Calu3 (cell line): ENCODE measurements around the gene PRDM7. TPM values are rescaled to one million over a fixed set of nuclear protein-coding genes. Genes with fewer than 3 reads are reported as not detected.

Source experiments
- BruUV-seq: library from RNA; stranded (reverse); fragments of 400-500 nt; replicated peaks from 2 replicates; lab custom pipeline; 2021; lab: Mats Ljungman, UMichigan
- CTCF ChIA-PET: fragments of 300-600 bp; sonication (Branson Sonifier 250); formaldehyde crosslinking; loops from one replicate; lab custom pipeline; 2022; ENCODE audit warnings: antibody characterized with exemption; lab: Charles Lee
- DNase-seq: peaks from one replicate; pipeline ENCODE4 v3.0.0; 2022
- H3K27ac Mint-ChIP-seq: one replicate; pipeline ENCODE4 v1.8.0; 2022; ENCODE audit warnings: mixed read lengths; ENCODE audit not compliant: unreplicated experiment
- H3K27me3 Mint-ChIP-seq: one replicate; pipeline ENCODE4 v1.8.0; 2022; ENCODE audit warnings: mixed read lengths; ENCODE audit not compliant: unreplicated experiment
- H3K36me3 Mint-ChIP-seq: one replicate; pipeline ENCODE4 v1.8.0; 2022; ENCODE audit warnings: mild to moderate bottlenecking, moderate library complexity, mixed read lengths; ENCODE audit not compliant: insufficient read depth, unreplicated experiment
- H3K4me1 Mint-ChIP-seq: one replicate; pipeline ENCODE4 v1.8.0; 2022; ENCODE audit warnings: mild to moderate bottlenecking, low read depth, mixed read lengths; ENCODE audit not compliant: unreplicated experiment
- H3K4me3 Mint-ChIP-seq: one replicate; pipeline ENCODE4 v1.8.0; 2022; ENCODE audit warnings: mild to moderate bottlenecking, low read depth, moderate library complexity, mixed read lengths; ENCODE audit not compliant: unreplicated experiment
- H3K9me3 Mint-ChIP-seq: one replicate; pipeline ENCODE4 v1.8.0; 2022; ENCODE audit warnings: low read depth, mixed read lengths; ENCODE audit not compliant: unreplicated experiment
- intact Hi-C: fragments of 100-400 bp; cut with micrococcal nuclease; formaldehyde crosslinking; loops from one replicate; pipeline ENCODE4 v1.10.0; 2022; ENCODE audit not compliant: unreplicated experiment
- total RNA-seq: library from RNA; stranded (reverse); gene quantifications from 2 replicates; pipeline ENCODE4 v1.2.3, GENCODE V29; 2022
- TF ChIP-seq, protein P1 (sequence below): fragments of 200-600 bp; IDR thresholded peaks from one replicate; pipeline ENCODE4 v1.8.0; 2022; ENCODE audit warnings: antibody characterized with exemption; ENCODE audit not compliant: unreplicated experiment

PRDM7 gene
- total RNA-seq, 1 experiment from 2014 or later = not detected

DNA sequence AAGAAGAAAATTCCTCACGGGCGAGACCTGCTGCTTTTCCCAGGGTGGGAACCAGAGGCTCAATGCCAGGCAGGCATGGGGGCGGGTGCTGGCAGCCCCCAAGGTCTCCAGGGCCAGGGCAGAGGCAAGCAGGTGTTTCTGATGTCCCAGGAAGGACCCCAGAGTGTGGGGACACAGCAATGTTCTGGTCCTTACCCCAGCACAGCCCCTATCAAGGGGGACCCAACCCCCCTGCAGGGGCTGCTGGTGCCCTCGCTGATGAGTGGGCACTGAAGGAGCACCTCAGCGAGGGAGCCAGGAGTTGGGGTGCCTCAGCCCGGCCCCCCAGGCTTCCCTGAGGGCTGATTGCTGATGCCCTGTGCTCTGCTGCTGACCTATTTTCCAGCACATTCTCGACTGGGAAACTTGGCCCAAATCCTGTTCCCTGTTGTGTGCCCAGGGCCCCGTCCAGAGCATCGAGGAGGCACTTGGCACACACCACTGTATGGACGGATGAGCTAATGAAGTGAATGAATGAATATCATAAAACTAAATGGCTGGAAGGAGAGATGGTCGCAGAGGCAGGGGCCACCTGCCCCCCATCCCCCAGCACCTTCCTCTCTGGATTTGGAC, 60.7 kb downstream of the PRDM7 start:
- Mint-ChIP-seq H3K9me3 (no peaks in the 10 kb centered on the region), H3K27ac (no peak overlapping the region), H3K4me3 (no peak overlapping the region), H3K4me1 (peaks cover 17% of the 10 kb centered on the region), H3K27me3 (no peaks in the 10 kb centered on the region), H3K36me3 (peaks cover 39% of the 10 kb centered on the region)
- intact Hi-C loops = no loop called here
- no TSS peak for BruUV-seq
- TF ChIP-seq, protein P1, sequence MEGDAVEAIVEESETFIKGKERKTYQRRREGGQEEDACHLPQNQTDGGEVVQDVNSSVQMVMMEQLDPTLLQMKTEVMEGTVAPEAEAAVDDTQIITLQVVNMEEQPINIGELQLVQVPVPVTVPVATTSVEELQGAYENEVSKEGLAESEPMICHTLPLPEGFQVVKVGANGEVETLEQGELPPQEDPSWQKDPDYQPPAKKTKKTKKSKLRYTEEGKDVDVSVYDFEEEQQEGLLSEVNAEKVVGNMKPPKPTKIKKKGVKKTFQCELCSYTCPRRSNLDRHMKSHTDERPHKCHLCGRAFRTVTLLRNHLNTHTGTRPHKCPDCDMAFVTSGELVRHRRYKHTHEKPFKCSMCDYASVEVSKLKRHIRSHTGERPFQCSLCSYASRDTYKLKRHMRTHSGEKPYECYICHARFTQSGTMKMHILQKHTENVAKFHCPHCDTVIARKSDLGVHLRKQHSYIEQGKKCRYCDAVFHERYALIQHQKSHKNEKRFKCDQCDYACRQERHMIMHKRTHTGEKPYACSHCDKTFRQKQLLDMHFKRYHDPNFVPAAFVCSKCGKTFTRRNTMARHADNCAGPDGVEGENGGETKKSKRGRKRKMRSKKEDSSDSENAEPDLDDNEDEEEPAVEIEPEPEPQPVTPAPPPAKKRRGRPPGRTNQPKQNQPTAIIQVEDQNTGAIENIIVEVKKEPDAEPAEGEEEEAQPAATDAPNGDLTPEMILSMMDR = no peak
- no peak for DNase-seq
- CTCF ChIA-PET = interaction anchor here (0.6 kb wide), 1 partner anchor 27 kb away, joined by 3 read pairs; no protein-coding TSS in a partner anchor

DNA sequence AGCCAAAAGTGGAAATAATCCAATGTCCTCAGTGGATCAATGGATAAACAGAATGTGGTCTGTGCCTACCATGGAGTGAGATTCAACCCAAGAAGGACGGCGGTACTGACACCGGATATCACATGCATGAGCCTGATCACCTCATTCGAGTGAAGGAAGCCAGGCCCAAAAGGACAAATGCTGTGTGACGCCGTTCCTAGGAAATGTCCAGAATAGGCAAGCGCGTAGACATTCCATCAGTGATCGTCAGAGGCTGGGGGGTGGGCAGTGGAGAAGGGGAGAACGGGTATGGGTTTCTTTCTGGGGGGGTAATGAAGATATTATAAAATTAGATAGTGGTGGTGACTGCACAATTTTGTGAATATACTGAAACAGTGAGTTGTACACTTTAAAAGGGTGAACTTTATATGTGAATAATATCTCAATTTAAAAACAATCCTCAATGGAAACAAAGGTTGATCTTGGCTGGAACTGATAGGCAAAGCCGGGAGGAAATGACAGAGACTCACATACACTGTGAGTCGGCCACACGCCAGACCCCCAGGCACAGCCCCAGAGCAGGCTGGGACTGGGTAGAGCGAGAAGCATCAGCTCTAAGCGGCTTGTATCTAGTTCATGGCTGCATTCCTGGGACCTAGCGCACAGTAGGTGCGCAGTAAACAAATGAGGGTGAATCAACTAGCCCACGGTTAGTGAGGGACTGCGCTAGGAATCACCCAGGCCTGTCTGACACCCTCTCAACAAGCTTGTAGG, 61.4 kb downstream of the PRDM7 start:
- Mint-ChIP-seq H3K4me3 (no peak overlapping the region), H3K27me3 (no peaks in the 10 kb centered on the region), H3K27ac (no peak overlapping the region), H3K9me3 (no peaks in the 10 kb centered on the region), H3K4me1 (peaks cover 10% of the 10 kb centered on the region), H3K36me3 (peaks cover 33% of the 10 kb centered on the region)
- TF ChIP-seq, protein P1 = no peak
- CTCF ChIA-PET = interaction anchor here (0.6 kb wide), 1 partner anchor 27 kb away, joined by 3 read pairs; no protein-coding TSS in a partner anchor
- DNase-seq = no peak
- no TSS peak for BruUV-seq
- intact Hi-C loops = no loop called here

DNA sequence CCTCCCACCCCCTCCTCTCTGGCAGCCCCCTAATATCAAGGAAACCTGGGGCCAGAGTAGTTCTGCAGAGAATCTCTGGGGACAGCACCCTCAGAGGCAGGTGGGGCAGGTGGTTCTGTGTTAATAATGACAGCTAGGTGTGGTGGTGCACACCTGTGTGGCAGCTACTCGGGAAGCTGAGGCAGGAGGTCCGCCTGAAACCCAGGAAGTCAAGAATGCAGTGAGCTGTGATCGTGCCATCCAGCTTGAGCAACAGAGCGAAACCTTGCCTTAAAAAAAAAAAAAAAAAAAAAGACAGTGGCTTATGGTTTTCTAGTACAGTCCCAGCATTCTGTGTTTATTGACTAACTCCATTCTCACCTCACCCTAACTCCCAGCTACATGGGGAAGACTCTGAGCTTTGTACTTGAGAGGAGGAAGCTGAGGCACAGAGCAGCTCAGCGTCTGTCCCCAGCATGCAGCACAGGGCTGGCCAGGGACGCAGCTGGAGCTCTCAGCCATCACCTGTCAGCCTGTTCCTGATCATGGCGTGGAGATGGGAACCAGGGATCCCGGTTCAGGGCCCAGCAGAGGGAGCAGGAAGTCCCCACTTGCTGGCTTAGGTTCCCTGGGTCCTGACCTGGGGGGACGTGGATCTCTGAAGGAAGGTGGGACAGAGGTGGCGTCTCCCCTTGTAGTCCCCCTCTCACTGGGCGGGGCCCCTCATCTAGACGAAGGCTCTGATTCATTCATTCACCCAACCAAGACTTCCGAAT, 64.0 kb downstream of the PRDM7 start:
- no peak for DNase-seq
- peaks cover 14% of the 10 kb centered on the region for H3K36me3 Mint-ChIP-seq
- H3K9me3 Mint-ChIP-seq = no peaks in the 10 kb centered on the region
- CTCF ChIA-PET = interaction anchor here (0.7 to 0.8 kb wide), 2 partner anchors 12 to 69 kb away, joined by 3 to 5 read pairs; no protein-coding TSS in a partner anchor
- H3K4me1 Mint-ChIP-seq = no peaks in the 10 kb centered on the region
- H3K27ac Mint-ChIP-seq = no peak overlapping the region
- BruUV-seq = no TSS peak
- H3K4me3 Mint-ChIP-seq = no peak overlapping the region
- H3K27me3 Mint-ChIP-seq = no peaks in the 10 kb centered on the region
- TF ChIP-seq, protein P1 = no peak
- intact Hi-C loops = no loop called here

DNA sequence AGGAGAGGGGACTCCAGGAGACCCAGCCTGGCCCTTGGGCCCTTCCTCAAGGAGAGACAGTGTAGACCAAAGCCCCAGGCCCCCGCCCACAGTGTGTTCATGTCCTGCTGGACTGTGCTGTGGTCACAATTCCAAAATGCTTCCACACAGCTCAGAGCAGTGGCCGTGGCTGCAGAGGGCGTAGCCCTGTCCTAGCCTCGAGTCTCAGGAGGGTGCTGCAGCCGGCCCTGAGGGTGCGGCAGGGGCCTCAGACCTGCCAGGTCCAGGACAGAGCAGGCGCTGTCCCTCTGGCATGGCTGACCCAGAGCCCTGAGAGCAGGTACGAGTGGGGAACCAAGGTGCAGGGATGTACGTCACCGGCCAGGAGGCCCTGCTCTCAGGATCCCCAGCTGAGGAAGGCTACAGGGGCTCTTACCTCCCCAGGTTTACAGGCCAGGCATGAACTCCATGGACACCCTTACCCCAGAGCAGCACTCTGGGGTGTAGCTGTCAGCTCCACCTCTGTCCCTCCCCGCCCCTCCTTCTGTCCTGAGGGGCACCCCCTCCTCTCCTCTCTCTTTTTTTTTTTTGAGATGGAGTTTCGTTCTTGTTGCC, 65.1 kb downstream of the PRDM7 start:
- Mint-ChIP-seq H3K27me3 (no peaks in the 10 kb centered on the region), H3K36me3 (peaks cover 11% of the 10 kb centered on the region), H3K27ac (no peak overlapping the region), H3K4me3 (no peak overlapping the region), H3K4me1 (no peaks in the 10 kb centered on the region), H3K9me3 (no peaks in the 10 kb centered on the region)
- intact Hi-C loops = no loop called here
- CTCF ChIA-PET = interaction anchor here (0.7 kb wide), 1 partner anchor 11 kb away, joined by 5 read pairs; no protein-coding TSS in a partner anchor
- TF ChIP-seq, protein P1 = no peak
- DNase-seq = no peak
- BruUV-seq = no TSS peak
